Lung (tissue), 12 donors: ENCODE results near the gene ASAP2. TPM values are rescaled to one million over a fixed set of nuclear protein-coding genes. Genes with fewer than 3 reads are reported as not detected.

Experiments used
- ATAC-seq: fragments of 200-7000 bp; cut with Tn5 transposase; one replicate; pipeline ENCODE4 v1.9.1; 2020; ENCODE audit warnings: moderate number of reproducible peaks; ENCODE audit not compliant: insufficient read depth, low FRiP score
- DNase-seq, 3 donors: peaks; one replicate each; pipeline ENCODE4 v3.0.0-alpha.2; 2013 to 2017
- H3K27ac ChIP-seq, 2 donors: one replicate each; pipeline ENCODE4 v1.5.1; 2013; ENCODE audit warnings: mild to moderate bottlenecking in 2 of 2, moderate library complexity in 2 of 2, control low read depth in 1 of 2, inconsistent platforms in 1 of 2, low read depth in 1 of 2, low read length in 1 of 2
- H3K27me3 ChIP-seq, 3 donors: one replicate each; pipeline ENCODE4 v1.5.1; 2013; ENCODE audit warnings: low read length in 2 of 3; ENCODE audit not compliant: control insufficient read depth in 3 of 3, insufficient read depth in 3 of 3
- H3K36me3 ChIP-seq, 4 donors: one replicate each; pipeline ENCODE4 v1.5.1; 2013; ENCODE audit warnings: low read length in 4 of 4, mild to moderate bottlenecking in 1 of 4, moderate library complexity in 1 of 4; ENCODE audit not compliant: control insufficient read depth in 4 of 4, insufficient read depth in 4 of 4
- H3K4me1 ChIP-seq, 5 donors: one replicate each; pipeline ENCODE4 v1.5.1; 2013; ENCODE audit warnings: low read length in 5 of 5, mild to moderate bottlenecking in 2 of 5, moderate library complexity in 1 of 5; ENCODE audit not compliant: control insufficient read depth in 5 of 5, insufficient read depth in 5 of 5
- H3K4me3 ChIP-seq: one replicate; pipeline ENCODE4 v1.5.1; 2013; ENCODE audit warnings: mild to moderate bottlenecking, control low read depth, moderate library complexity
- H3K9ac ChIP-seq, 2 donors: one replicate each; pipeline ENCODE4 v1.5.1; 2013; ENCODE audit warnings: low read length in 2 of 2, control low read depth in 1 of 2; ENCODE audit not compliant: insufficient read depth in 1 of 2
- H3K9me3 ChIP-seq, 4 donors: one replicate each; pipeline ENCODE4 v1.5.1; 2013; ENCODE audit warnings: low read length in 3 of 4, mild to moderate bottlenecking in 1 of 4, moderate library complexity in 1 of 4; ENCODE audit not compliant: control insufficient read depth in 4 of 4, insufficient read depth in 3 of 4
- WGBS, 2 donors: extraction: QIAGEN DNeasy Blood & Tissue Kit; methylation state at CpG; one replicate each; pipeline ENCODE4 v1.1.7; 2013; 5-methylcytosine and 5-hydroxymethylcytosine counted together
- polyA plus RNA-seq, 2 donors: library from polyadenylated mRNA; stranded (reverse); fragments of 200-250 nt; gene quantifications; one replicate each; pipeline ENCODE4 v1.2.1, GENCODE V29; 2013
- total RNA-seq, 2 donors: library from RNA; depleted of rRNA in 1 of 2; stranded (reverse); fragments of >200 nt in 1 of 2; gene quantifications; one replicate each; pipeline ENCODE4 v1.2.1, GENCODE V29; 2014 to 2021
- TF ChIP-seq, protein P1 (sequence below): IDR thresholded peaks from 2 replicates; pipeline ENCODE4 v1.5.1; 2012; ENCODE audit warnings: mild to moderate bottlenecking; ENCODE audit errors: control extremely low read depth, extremely low read depth
- donor health status: control.
- donor health status: control.
- donor health status: Bipolar disorder and iron deficiency.
- donor health status: healthy.
- donor health status: DM: yes; HTN: yes; CAD: no.

ASAP2 gene
- total and polyA plus RNA-seq, 4 donors = 7.4 to 30.9 (median 17.0) TPM

DNA sequence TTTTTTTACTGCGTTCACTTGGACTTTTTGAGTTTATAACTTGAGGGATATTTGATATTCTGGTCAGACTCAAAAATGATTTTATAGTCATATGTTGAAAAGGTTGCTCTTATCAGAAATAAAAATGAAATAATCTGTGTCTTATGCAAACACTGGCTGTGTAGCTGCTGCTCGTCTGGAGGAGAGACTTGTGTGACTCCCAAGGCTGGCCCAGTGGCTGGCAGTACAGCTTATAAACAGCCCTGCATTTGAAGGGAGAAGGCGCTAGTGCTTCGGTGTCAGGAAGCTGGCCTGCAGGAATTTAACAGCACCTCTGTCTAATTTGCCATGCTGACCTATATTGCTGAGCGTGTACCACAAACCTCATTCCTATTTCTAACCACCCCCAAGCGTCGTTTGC is 74.5 kb downstream of the ASAP2 start:
- H3K4me1 ChIP-seq = peaks cover 0 to 15% (median 0%) of the 10 kb centered on the region in 5 donors
- TF ChIP-seq, protein P1, sequence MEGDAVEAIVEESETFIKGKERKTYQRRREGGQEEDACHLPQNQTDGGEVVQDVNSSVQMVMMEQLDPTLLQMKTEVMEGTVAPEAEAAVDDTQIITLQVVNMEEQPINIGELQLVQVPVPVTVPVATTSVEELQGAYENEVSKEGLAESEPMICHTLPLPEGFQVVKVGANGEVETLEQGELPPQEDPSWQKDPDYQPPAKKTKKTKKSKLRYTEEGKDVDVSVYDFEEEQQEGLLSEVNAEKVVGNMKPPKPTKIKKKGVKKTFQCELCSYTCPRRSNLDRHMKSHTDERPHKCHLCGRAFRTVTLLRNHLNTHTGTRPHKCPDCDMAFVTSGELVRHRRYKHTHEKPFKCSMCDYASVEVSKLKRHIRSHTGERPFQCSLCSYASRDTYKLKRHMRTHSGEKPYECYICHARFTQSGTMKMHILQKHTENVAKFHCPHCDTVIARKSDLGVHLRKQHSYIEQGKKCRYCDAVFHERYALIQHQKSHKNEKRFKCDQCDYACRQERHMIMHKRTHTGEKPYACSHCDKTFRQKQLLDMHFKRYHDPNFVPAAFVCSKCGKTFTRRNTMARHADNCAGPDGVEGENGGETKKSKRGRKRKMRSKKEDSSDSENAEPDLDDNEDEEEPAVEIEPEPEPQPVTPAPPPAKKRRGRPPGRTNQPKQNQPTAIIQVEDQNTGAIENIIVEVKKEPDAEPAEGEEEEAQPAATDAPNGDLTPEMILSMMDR = no peak
- no peak overlapping the region for H3K9ac ChIP-seq
- H3K27me3 ChIP-seq = no peaks in the 10 kb centered on the region
- H3K36me3 ChIP-seq = peaks cover 0 to 7% (median under 1%) of the 10 kb centered on the region in 4 donors
- H3K4me3 ChIP-seq = no peak overlapping the region
- no peaks in the 10 kb centered on the region for H3K9me3 ChIP-seq
- H3K27ac ChIP-seq = no peak overlapping the region
- ATAC-seq (no peak), DNase-seq (no peak)
- 86 to 90% methylated on average over 7 of the region's 7 CpGs for WGBS, 2 donors

DNA sequence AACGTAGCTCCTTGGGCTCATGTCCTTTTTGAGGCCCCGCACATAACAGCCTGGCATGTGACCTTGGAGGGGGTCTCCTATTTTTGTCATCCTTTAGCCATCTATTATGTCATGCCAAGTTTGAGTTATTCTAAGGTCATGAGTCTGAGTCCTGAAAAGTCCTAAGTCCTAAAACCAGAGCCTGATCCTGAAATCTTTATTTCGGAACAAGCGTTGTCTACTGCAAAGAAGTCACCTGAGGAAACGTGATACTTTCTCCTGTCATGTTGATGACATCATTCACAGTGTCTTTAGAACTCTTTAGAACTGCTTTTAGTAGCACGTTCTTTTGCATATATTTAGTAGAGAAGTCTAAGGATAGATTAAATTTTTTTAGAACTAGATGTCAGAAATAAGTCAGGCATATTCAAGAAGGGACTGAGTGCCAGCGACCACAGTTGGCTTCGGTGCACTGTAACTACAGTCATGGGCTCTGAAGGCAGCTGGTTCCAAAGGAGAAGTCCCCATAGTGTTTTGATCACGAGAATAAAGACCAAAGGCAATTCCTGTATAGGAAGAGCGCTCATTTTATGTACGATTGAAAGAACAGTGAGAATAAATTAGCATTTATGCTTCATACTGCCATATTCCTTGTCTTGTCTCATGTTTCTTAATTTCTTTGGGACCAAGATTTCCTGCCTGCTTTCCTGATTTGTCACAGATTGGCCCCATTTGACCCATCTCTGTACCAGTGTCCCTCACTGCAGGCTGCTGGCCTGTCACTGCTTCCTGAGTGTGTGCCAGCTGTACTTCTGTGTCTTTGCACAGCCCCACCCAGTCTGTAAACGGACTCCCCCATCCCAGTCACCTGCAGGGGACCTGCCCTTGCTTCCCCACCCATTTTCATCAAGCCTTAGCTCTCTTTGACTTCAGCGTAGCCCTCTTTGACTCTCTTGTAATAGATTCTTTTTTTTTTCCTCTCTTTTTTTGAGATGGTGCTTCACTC is 75.8 kb downstream of the ASAP2 start:
- Histone ChIP-seq H3K9me3 (no peaks in the 10 kb centered on the region), H3K36me3 (peaks cover 0 to 7% (median under 1%) of the 10 kb centered on the region in 4 donors), H3K27me3 (no peaks in the 10 kb centered on the region), H3K9ac (no peak overlapping the region), H3K4me3 (no peak overlapping the region), H3K4me1 (peaks cover 0 to 15% (median 0%) of the 10 kb centered on the region in 5 donors), H3K27ac (no peak overlapping the region)
- WGBS, 2 donors = 79 to 91% methylated on average over 13 of the region's 13 CpGs
- TF ChIP-seq, protein P1 = no peak
- no peak for DNase-seq
- ATAC-seq = no peak

DNA sequence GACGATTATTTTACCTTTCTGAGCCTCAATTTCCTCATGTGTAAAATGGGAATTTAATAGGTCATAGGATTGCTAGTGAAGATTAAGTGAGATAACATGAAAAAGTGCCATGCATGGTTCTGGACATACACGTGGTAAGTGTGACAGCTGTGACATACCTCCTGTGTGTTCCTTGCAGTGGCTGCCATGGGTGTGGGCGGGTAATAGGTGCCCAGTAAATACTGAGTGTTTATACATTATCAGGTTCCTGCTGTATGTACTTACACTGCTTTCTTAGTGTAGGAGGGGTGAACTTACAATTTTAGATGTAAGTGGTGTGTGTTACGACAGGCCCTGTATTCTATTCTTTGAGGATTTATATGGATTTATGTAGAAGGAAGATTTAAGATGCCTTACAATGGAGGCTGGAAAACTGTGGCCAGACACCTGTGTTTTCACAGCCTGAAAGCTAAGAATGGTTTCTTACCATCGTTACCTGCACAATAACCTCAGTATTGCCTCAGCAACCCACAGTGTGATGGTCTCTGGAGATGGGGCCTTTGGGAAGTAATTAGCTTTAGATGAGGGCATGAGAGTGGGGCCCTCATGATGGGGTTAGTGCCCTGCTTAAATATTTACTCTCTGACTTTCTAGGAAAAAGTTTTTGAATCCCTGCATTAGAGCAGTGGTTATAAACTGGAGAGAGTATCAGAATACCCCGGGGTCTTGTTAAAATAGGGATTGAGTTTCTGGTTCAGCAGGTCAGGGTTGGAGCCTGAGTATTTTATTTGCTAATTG is 78.1 kb downstream of the ASAP2 start:
- H3K9me3 ChIP-seq = no peaks in the 10 kb centered on the region
- WGBS, 2 donors = 76 to 90% methylated on average over 6 of the region's 6 CpGs
- peaks cover 0 to 15% (median 0%) of the 10 kb centered on the region in 5 donors for H3K4me1 ChIP-seq
- H3K27ac ChIP-seq = no peak overlapping the region
- ATAC-seq (no peak), DNase-seq (no peak)
- no peaks in the 10 kb centered on the region for H3K27me3 ChIP-seq
- no peak overlapping the region for H3K9ac ChIP-seq
- peaks cover 0 to 7% (median under 1%) of the 10 kb centered on the region in 4 donors for H3K36me3 ChIP-seq
- TF ChIP-seq, protein P1 = no peak
- H3K4me3 ChIP-seq = no peak overlapping the region
